Measurements from ENCODE around the gene UGT2A2. TPM values are rescaled to one million over a fixed set of nuclear protein-coding genes. Genes with fewer than 3 reads are reported as not detected.

UGT2A2 gene
- total and polyA plus RNA-seq, 9 donors = not detected

GRCh38 chr4:69649629-69650028 lies 10.2 kb upstream of the UGT2A2 start:
- Histone ChIP-seq H3K36me3 (no peaks in the 10 kb centered on the region), H3K4me3 (no peak overlapping the region), H3K4me1 (ENCODE audit: insufficient read depth) (no peaks in the 10 kb centered on the region), H3K27ac (no peak overlapping the region), H3K27me3 (no peaks in the 10 kb centered on the region), H3K9me3 (no peaks in the 10 kb centered on the region)
- 71 to 75% (median 72%) methylated on average over 2 of the region's 2 CpGs for WGBS, 3 donors
- DNase-seq = no peak
- intact Hi-C loops (cut with DNase I) = no loop called here
- TF ChIP-seq CTCF (IDR thresholded peaks at IDR 0.05) = no peak
- TF ChIP-seq EP300 (IDR thresholded peaks at IDR 0.05) = no peak
- TF ChIP-seq POLR2A (IDR thresholded peaks at IDR 0.05) = no peak

GRCh38 chr4:69649207-69649606 lies 9.8 kb upstream of the UGT2A2 start:
- TF ChIP-seq EP300 (IDR thresholded peaks at IDR 0.05) (no peak), POLR2A (IDR thresholded peaks at IDR 0.05) (no peak), CTCF (IDR thresholded peaks at IDR 0.05) (no peak)
- intact Hi-C loops (cut with DNase I) = no loop called here
- 8 to 28% (median 18%) methylated on average over 1 of the region's 1 CpG for WGBS, 3 donors

GRCh38 chr4:69642961-69643360 lies 3.5 kb upstream of the UGT2A2 start:
- no peak for DNase-seq
- H3K27me3 ChIP-seq = no peaks in the 10 kb centered on the region
- H3K36me3 ChIP-seq = no peaks in the 10 kb centered on the region
- H3K9me3 ChIP-seq = no peaks in the 10 kb centered on the region
- H3K27ac ChIP-seq = no peak overlapping the region
- intact Hi-C loops (cut with DNase I) = no loop called here
- TF ChIP-seq POLR2A (IDR thresholded peaks at IDR 0.05) (no peak), EP300 (IDR thresholded peaks at IDR 0.05) (no peak), CTCF (IDR thresholded peaks at IDR 0.05) (no peak)
- 73 to 82% (median 76%) methylated on average over 2 of the region's 2 CpGs for WGBS, 3 donors
- H3K4me3 ChIP-seq = no peak overlapping the region
- no peaks in the 10 kb centered on the region for H3K4me1 ChIP-seq (ENCODE audit: insufficient read depth)

More at GRCh38 chr4:69649207-69649606, 9.8 kb upstream of the UGT2A2 start:
- H3K36me3 ChIP-seq = no peaks in the 10 kb centered on the region
- no peak overlapping the region for H3K27ac ChIP-seq
- H3K27me3 ChIP-seq = no peaks in the 10 kb centered on the region
- DNase-seq = no peak
- no peaks in the 10 kb centered on the region for H3K4me1 ChIP-seq (ENCODE audit: insufficient read depth)
- H3K9me3 ChIP-seq = no peaks in the 10 kb centered on the region
- no peak overlapping the region for H3K4me3 ChIP-seq

GRCh38 chr4:69640289-69640688 lies 847 bp upstream of the UGT2A2 start:
- intact Hi-C loops (cut with DNase I) = no loop called here
- DNase-seq = no peak
- Histone ChIP-seq H3K27ac (no peak overlapping the region), H3K4me3 (no peak overlapping the region), H3K27me3 (no peaks in the 10 kb centered on the region), H3K36me3 (no peaks in the 10 kb centered on the region), H3K9me3 (no peaks in the 10 kb centered on the region), H3K4me1 (ENCODE audit: insufficient read depth) (no peaks in the 10 kb centered on the region)
- TF ChIP-seq POLR2A (IDR thresholded peaks at IDR 0.05) = no peak
- TF ChIP-seq CTCF (IDR thresholded peaks at IDR 0.05) = no peak
- TF ChIP-seq EP300 (IDR thresholded peaks at IDR 0.05) = no peak
- 74 to 96% (median 93%) methylated on average over 2 of the region's 2 CpGs for WGBS, 3 donors
